ENCODE results near the gene TFB1M.
"Not testable (repeated sequence)": the region's sequence is repeated elsewhere in the genome, so short reads cannot be mapped to it uniquely, and the experiment has no call there.

TFB1M gene

GRCh38 chr6:155314773-155315515, 660 bp upstream of the TFB1M start:
- no peaks in the 10 kb centered on the region for H3K9me3 ChIP-seq (ENCODE audit: insufficient read depth, low read depth, low read length)
- H3K27ac ChIP-seq (ENCODE audit: low read depth, low read length): peak overlapping the region; percentile 82
- WGBS: 19% methylated on average over 20 of the region's 20 CpGs
- H3K9ac ChIP-seq (ENCODE audit: low read depth, low read length): peak overlapping the region; percentile 58
- H3K4me1 ChIP-seq (ENCODE audit: insufficient read depth, low read length): peaks cover 16% of the 10 kb centered on the region; the same call in 1 of the 2 replicates
- H3K27me3 ChIP-seq (ENCODE audit: insufficient read depth, low read length): no peaks in the 10 kb centered on the region
- peak overlapping the region; percentile 97 for H3K4me3 ChIP-seq (ENCODE audit: low read length)
- H3K36me3 ChIP-seq (ENCODE audit: insufficient read depth, low read length): peaks cover 30% of the 10 kb centered on the region

GRCh38 chr6:155313602-155314091, 637 bp downstream of the TFB1M start:
- Histone ChIP-seq H3K9ac (ENCODE audit: low read depth, low read length) (peak overlapping the region; percentile 92), H3K4me3 (ENCODE audit: low read length) (peak overlapping the region; percentile 97), H3K4me1 (ENCODE audit: insufficient read depth, low read length) (peaks cover 16% of the 10 kb centered on the region; the same call in 1 of the 2 replicates), H3K27ac (ENCODE audit: low read depth, low read length) (peak overlapping the region; percentile 87), H3K36me3 (ENCODE audit: insufficient read depth, low read length) (peaks cover 43% of the 10 kb centered on the region), H3K27me3 (ENCODE audit: insufficient read depth, low read length) (no peaks in the 10 kb centered on the region), H3K9me3 (ENCODE audit: insufficient read depth, low read depth, low read length) (no peaks in the 10 kb centered on the region)
- WGBS: 5% methylated on average over 14 of the region's 15 CpGs

GRCh38 chr6:155312950-155313349, 1.3 kb downstream of the TFB1M start:
- peak overlapping the region; percentile 97 for H3K4me3 ChIP-seq (ENCODE audit: low read length)
- WGBS: 97% methylated on average over 7 of the region's 7 CpGs
- H3K4me1 ChIP-seq (ENCODE audit: insufficient read depth, low read length): peaks cover 16% of the 10 kb centered on the region; the same call in 1 of the 2 replicates

GRCh38 chr6:155311583-155311982, 2.7 kb downstream of the TFB1M start:
- WGBS: 93% methylated on average over 2 of the region's 2 CpGs
- Histone ChIP-seq H3K36me3 (ENCODE audit: insufficient read depth, low read length) (peaks cover 64% of the 10 kb centered on the region), H3K9me3 (ENCODE audit: insufficient read depth, low read depth, low read length) (no peaks in the 10 kb centered on the region), H3K27me3 (ENCODE audit: insufficient read depth, low read length) (no peaks in the 10 kb centered on the region), H3K27ac (ENCODE audit: low read depth, low read length) (no peak overlapping the region), H3K4me3 (ENCODE audit: low read length) (no peak overlapping the region), H3K9ac (ENCODE audit: low read depth, low read length) (no peak overlapping the region), H3K4me1 (ENCODE audit: insufficient read depth, low read length) (peaks cover 16% of the 10 kb centered on the region; the same call in 1 of the 2 replicates)

More at GRCh38 chr6:155312950-155313349, 1.3 kb downstream of the TFB1M start:
- not testable (repeated sequence) for H3K27me3 ChIP-seq (ENCODE audit: insufficient read depth, low read length); H3K9me3 ChIP-seq (ENCODE audit: insufficient read depth, low read depth, low read length); H3K27ac ChIP-seq (ENCODE audit: low read depth, low read length)
- Histone ChIP-seq H3K9ac (ENCODE audit: low read depth, low read length) (peak overlapping the region; percentile 92; the same call in 1 of the 2 replicates), H3K36me3 (ENCODE audit: insufficient read depth, low read length) (peaks cover 50% of the 10 kb centered on the region)

GRCh38 chr6:155311086-155311485, 3.2 kb downstream of the TFB1M start:
- Histone ChIP-seq H3K4me3 (ENCODE audit: low read length) (no peak overlapping the region), H3K9me3 (ENCODE audit: insufficient read depth, low read depth, low read length) (no peaks in the 10 kb centered on the region), H3K4me1 (ENCODE audit: insufficient read depth, low read length) (peaks cover 16% of the 10 kb centered on the region; the same call in 1 of the 2 replicates), H3K36me3 (ENCODE audit: insufficient read depth, low read length) (peaks cover 69% of the 10 kb centered on the region), H3K27ac (ENCODE audit: low read depth, low read length) (no peak overlapping the region), H3K9ac (ENCODE audit: low read depth, low read length) (no peak overlapping the region), H3K27me3 (ENCODE audit: insufficient read depth, low read length) (no peaks in the 10 kb centered on the region)
- 98% methylated on average over 4 of the region's 6 CpGs for WGBS

GRCh38 chr6:155310596-155310995, 3.7 kb downstream of the TFB1M start:
- Histone ChIP-seq H3K4me3 (ENCODE audit: low read length) (no peak overlapping the region), H3K27ac (ENCODE audit: low read depth, low read length) (no peak overlapping the region), H3K27me3 (ENCODE audit: insufficient read depth, low read length) (no peaks in the 10 kb centered on the region), H3K9ac (ENCODE audit: low read depth, low read length) (no peak overlapping the region), H3K4me1 (ENCODE audit: insufficient read depth, low read length) (peaks cover 16% of the 10 kb centered on the region; the same call in 1 of the 2 replicates), H3K36me3 (ENCODE audit: insufficient read depth, low read length) (peaks cover 73% of the 10 kb centered on the region), H3K9me3 (ENCODE audit: insufficient read depth, low read depth, low read length) (no peaks in the 10 kb centered on the region)
- 67% methylated on average over 1 of the region's 2 CpGs for WGBS

GRCh38 chr6:155309150-155309549, 5.1 kb downstream of the TFB1M start:
- peaks cover 9% of the 10 kb centered on the region; the same call in 1 of the 2 replicates for H3K4me1 ChIP-seq (ENCODE audit: insufficient read depth, low read length)
- H3K27ac ChIP-seq (ENCODE audit: low read depth, low read length): no peak overlapping the region
- no peaks in the 10 kb centered on the region for H3K9me3 ChIP-seq (ENCODE audit: insufficient read depth, low read depth, low read length)
- no peaks in the 10 kb centered on the region for H3K27me3 ChIP-seq (ENCODE audit: insufficient read depth, low read length)
- H3K36me3 ChIP-seq (ENCODE audit: insufficient read depth, low read length): peaks cover 81% of the 10 kb centered on the region
- no peak overlapping the region for H3K9ac ChIP-seq (ENCODE audit: low read depth, low read length)
- no peak overlapping the region for H3K4me3 ChIP-seq (ENCODE audit: low read length)
- WGBS: 94% methylated on average over 4 of the region's 4 CpGs

- no peak overlapping the region for H3K27ac ChIP-seq (ENCODE audit: low read depth, low read length)
- H3K36me3 ChIP-seq (ENCODE audit: insufficient read depth, low read length): peaks cover 91% of the 10 kb centered on the region
Measured at GRCh38 chr6:155306958-155307357, 7.3 kb downstream of the TFB1M start.

GRCh38 chr6:155303361-155303870, 10.9 kb downstream of the TFB1M start:
- WGBS: 0% methylated on average over 1 of the region's 4 CpGs
- no peaks in the 10 kb centered on the region for H3K27me3 ChIP-seq (ENCODE audit: insufficient read depth, low read length)
- H3K4me3 ChIP-seq (ENCODE audit: low read length): no peak overlapping the region
- no peak overlapping the region for H3K9ac ChIP-seq (ENCODE audit: low read depth, low read length)
- peaks cover 84% of the 10 kb centered on the region for H3K36me3 ChIP-seq (ENCODE audit: insufficient read depth, low read length)
- H3K4me1 ChIP-seq (ENCODE audit: insufficient read depth, low read length): peaks cover 17% of the 10 kb centered on the region
- no peaks in the 10 kb centered on the region for H3K9me3 ChIP-seq (ENCODE audit: insufficient read depth, low read depth, low read length)
- no peak overlapping the region for H3K27ac ChIP-seq (ENCODE audit: low read depth, low read length)

More at GRCh38 chr6:155306958-155307357, 7.3 kb downstream of the TFB1M start:
- Histone ChIP-seq H3K4me1 (ENCODE audit: insufficient read depth, low read length) (peaks cover 9% of the 10 kb centered on the region), H3K27me3 (ENCODE audit: insufficient read depth, low read length) (no peaks in the 10 kb centered on the region), H3K4me3 (ENCODE audit: low read length) (no peak overlapping the region), H3K9me3 (ENCODE audit: insufficient read depth, low read depth, low read length) (no peaks in the 10 kb centered on the region), H3K9ac (ENCODE audit: low read depth, low read length) (no peak overlapping the region)
- WGBS: 88% methylated on average over 2 of the region's 2 CpGs

- Histone ChIP-seq H3K36me3 (ENCODE audit: insufficient read depth, low read length) (peaks cover 84% of the 10 kb centered on the region), H3K4me1 (ENCODE audit: insufficient read depth, low read length) (peaks cover 17% of the 10 kb centered on the region), H3K9ac (ENCODE audit: low read depth, low read length) (no peak overlapping the region), H3K4me3 (ENCODE audit: low read length) (no peak overlapping the region), H3K27ac (ENCODE audit: low read depth, low read length) (no peak overlapping the region), H3K27me3 (ENCODE audit: insufficient read depth, low read length) (no peaks in the 10 kb centered on the region), H3K9me3 (ENCODE audit: insufficient read depth, low read depth, low read length) (no peaks in the 10 kb centered on the region)
- 93% methylated on average over 2 of the region's 2 CpGs for WGBS
Measured at GRCh38 chr6:155301867-155302266, 12.4 kb downstream of the TFB1M start.

- 73% methylated on average over 3 of the region's 3 CpGs for WGBS
- H3K9ac ChIP-seq (ENCODE audit: low read depth, low read length): no peak overlapping the region
- peaks cover 17% of the 10 kb centered on the region for H3K4me1 ChIP-seq (ENCODE audit: insufficient read depth, low read length)
- no peaks in the 10 kb centered on the region for H3K9me3 ChIP-seq (ENCODE audit: insufficient read depth, low read depth, low read length)
- H3K4me3 ChIP-seq (ENCODE audit: low read length): no peak overlapping the region
- no peaks in the 10 kb centered on the region for H3K27me3 ChIP-seq (ENCODE audit: insufficient read depth, low read length)
- H3K36me3 ChIP-seq (ENCODE audit: insufficient read depth, low read length): peaks cover 86% of the 10 kb centered on the region
- no peak overlapping the region for H3K27ac ChIP-seq (ENCODE audit: low read depth, low read length)
Measured at GRCh38 chr6:155297669-155298068, 16.6 kb downstream of the TFB1M start.

All from HUES64 (cell line).